Thoracic aorta (tissue), 2 donors: Measurements from ENCODE around the gene NCOA3. TPM values are rescaled to one million over a fixed set of nuclear protein-coding genes. Genes with fewer than 3 reads are reported as not detected.
A peak's percentile ranks its signal among the peaks of the same experiment; 100 is the strongest.
"Not testable (repeated sequence)": the region's sequence is repeated elsewhere in the genome, so short reads cannot be mapped to it uniquely, and the experiment has no call there.

Source experiments
- ATAC-seq: fragments of 150-250 bp; one replicate; pipeline ENCODE4 v1.8.0; 2017; ENCODE audit warnings: low read depth; ENCODE audit not compliant: insufficient number of reproducible peaks, low FRiP score
- DNase-seq: peaks from one replicate; pipeline ENCODE4 v3.0.0-alpha.2; 2020; ENCODE audit warnings: low spot score
- H3K27ac ChIP-seq, 2 donors: fragments of 200-600 bp; sonication (generic); 1 replicate in 1 of 2; 2 replicates in 1 of 2; pipeline ENCODE4 v1.5.1; 2016; ENCODE audit warnings: mild to moderate bottlenecking in 2 of 2, moderate library complexity in 2 of 2
- H3K27me3 ChIP-seq: fragments of 200-600 bp; sonication (generic); replicated peaks from 2 replicates; pipeline ENCODE4 v1.6.0; 2016; ENCODE audit warnings: mild to moderate bottlenecking; ENCODE audit not compliant: insufficient read depth
- H3K36me3 ChIP-seq: fragments of 200-600 bp; sonication (generic); one replicate; pipeline ENCODE4 v1.5.1; 2016
- H3K4me1 ChIP-seq, 2 donors: fragments of 200-600 bp; sonication (generic); 1 replicate in 1 of 2; 2 replicates in 1 of 2; pipeline versions ENCODE4 v1.5.1 to v1.6.0; 2016; ENCODE audit warnings: low read depth in 2 of 2, mild to moderate bottlenecking in 1 of 2; ENCODE audit not compliant: control insufficient read depth in 1 of 2
- H3K4me3 ChIP-seq: fragments of 200-600 bp; sonication (generic); 2 replicates; pipeline ENCODE4 v1.5.1; 2016; ENCODE audit warnings: mild to moderate bottlenecking
- H3K9me3 ChIP-seq: fragments of 200-600 bp; sonication (generic); 2 replicates; pipeline ENCODE4 v1.5.1; 2016
- CTCF ChIP-seq: fragments of 200-600 bp; sonication (generic); IDR thresholded peaks from one replicate; pipeline ENCODE4 v1.5.1; 2019; ENCODE audit warnings: antibody characterized with exemption
- total RNA-seq, 2 donors: library from RNA; depleted of rRNA; stranded (reverse); fragments of >200 nt; gene quantifications; one replicate each; pipeline versions ENCODE4 v1.1.0 to v1.2.3, GENCODE V29; 2016

NCOA3 gene
- total RNA-seq, 2 donors from 2014 or later = 44.3 to 68.1 TPM

- H3K4me1 ChIP-seq = peaks cover 38 to 57% of the 10 kb centered on the region in 2 donors
- H3K27me3 ChIP-seq = no peaks in the 10 kb centered on the region
- H3K27ac ChIP-seq = peak overlapping the region in 1 of 2 donors; percentile 15
- H3K4me3 ChIP-seq = no peak overlapping the region
- H3K36me3 ChIP-seq = no peaks in the 10 kb centered on the region
- DNase-seq (no peak), ATAC-seq (no peak)
- no peak for TF ChIP-seq CTCF
- H3K9me3 ChIP-seq = no peaks in the 10 kb centered on the region
These were observed 76.9 kb downstream of the NCOA3 start for GRCh38 chr20:47578543-47578942.

DNA sequence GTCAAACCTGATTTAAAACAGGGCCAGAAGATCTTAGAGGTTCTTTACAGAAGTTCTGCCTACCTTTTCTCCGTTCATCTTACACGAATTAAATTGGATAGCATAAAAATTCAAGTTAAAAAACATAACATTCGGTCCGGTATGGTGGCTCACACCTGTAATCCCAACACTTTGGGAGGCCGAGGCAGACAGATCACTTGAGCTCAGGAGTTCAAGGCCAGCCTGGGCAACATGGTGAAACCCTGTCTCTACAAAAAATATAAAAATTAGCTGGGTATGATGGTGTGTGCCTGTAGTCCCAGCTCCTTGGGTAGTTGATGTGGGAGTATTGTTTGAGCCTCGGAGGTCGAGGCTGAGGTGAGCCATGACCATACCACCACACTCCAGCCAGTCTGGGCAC, 79.0 kb downstream of the NCOA3 start:
- H3K36me3 ChIP-seq, H3K9me3 ChIP-seq, H3K4me3 ChIP-seq, DNase-seq, H3K27ac ChIP-seq, ATAC-seq, H3K27me3 ChIP-seq: not testable (repeated sequence)
- peaks cover 36 to 61% of the 10 kb centered on the region in 2 donors for H3K4me1 ChIP-seq

DNA sequence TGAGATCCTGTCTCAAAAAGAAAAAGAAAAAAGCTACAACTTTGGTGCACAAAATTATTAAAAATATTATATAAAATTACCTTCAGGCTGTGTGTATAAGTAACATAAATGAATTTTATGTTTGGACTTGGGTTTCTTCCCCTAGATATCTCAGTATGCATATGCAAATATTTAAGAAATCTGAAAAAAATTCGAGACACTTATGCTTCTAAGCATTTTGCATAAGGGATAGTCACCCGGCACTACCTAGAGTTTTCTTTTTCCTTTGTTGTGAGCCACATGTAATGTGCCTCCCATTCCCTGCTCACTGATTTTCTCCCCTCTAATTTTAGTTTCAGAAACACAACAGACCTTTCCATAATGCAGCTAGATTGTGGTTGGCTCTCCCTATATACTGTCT, 79.4 kb downstream of the NCOA3 start:
- no peak for DNase-seq
- peaks cover 34 to 61% of the 10 kb centered on the region in 2 donors for H3K4me1 ChIP-seq
- H3K9me3 ChIP-seq = no peaks in the 10 kb centered on the region
- H3K36me3 ChIP-seq = no peaks in the 10 kb centered on the region
- no peak for TF ChIP-seq CTCF
- no peak overlapping the region for H3K4me3 ChIP-seq
- no peaks in the 10 kb centered on the region for H3K27me3 ChIP-seq
- no peak for ATAC-seq
- no peak overlapping the region for H3K27ac ChIP-seq

- ATAC-seq (no peak), DNase-seq (no peak)
- H3K27me3 ChIP-seq = no peaks in the 10 kb centered on the region
- no peak overlapping the region for H3K27ac ChIP-seq
- no peak overlapping the region for H3K4me3 ChIP-seq
- H3K9me3 ChIP-seq = no peaks in the 10 kb centered on the region
- TF ChIP-seq CTCF = no peak
- H3K4me1 ChIP-seq = peaks cover 20 to 40% of the 10 kb centered on the region in 2 donors
- peaks cover 2% of the 10 kb centered on the region for H3K36me3 ChIP-seq
These were observed 81.9 kb downstream of the NCOA3 start for GRCh38 chr20:47583551-47583950.

- TF ChIP-seq CTCF = no peak
- peaks cover 18 to 25% of the 10 kb centered on the region in 2 donors for H3K4me1 ChIP-seq
- peaks cover 2% of the 10 kb centered on the region for H3K36me3 ChIP-seq
- H3K9me3 ChIP-seq = no peaks in the 10 kb centered on the region
- peak overlapping the region; percentile 5 to 59 for H3K27ac ChIP-seq
- DNase-seq (no peak), ATAC-seq (no peak)
- H3K4me3 ChIP-seq = peak overlapping the region; percentile 15
- H3K27me3 ChIP-seq = no peaks in the 10 kb centered on the region
These were observed 83.5 kb downstream of the NCOA3 start for GRCh38 chr20:47585087-47585747.
